ENCODE measurements around the gene SELL.

DNA sequence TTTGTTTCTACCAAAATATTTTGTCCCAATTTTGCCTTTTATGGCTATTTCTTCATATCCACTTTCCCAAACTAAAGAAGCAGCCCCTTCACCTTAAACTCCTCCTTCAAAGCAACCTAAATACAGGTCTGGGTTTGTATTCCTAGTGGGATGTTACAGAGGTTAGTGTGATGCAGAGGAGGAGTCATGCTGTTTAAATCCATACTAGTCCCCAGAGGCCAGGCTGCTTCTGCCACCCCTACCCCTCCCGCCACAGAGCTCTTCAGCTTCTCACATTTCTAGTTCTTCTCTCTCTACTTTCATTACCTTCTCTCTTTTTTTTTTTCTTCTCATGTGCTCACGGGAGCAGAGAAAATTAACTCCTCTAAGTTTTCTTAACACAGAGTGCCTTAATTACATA, 29.3 kb downstream of the SELL start:
- TF ChIP-seq, protein P1, sequence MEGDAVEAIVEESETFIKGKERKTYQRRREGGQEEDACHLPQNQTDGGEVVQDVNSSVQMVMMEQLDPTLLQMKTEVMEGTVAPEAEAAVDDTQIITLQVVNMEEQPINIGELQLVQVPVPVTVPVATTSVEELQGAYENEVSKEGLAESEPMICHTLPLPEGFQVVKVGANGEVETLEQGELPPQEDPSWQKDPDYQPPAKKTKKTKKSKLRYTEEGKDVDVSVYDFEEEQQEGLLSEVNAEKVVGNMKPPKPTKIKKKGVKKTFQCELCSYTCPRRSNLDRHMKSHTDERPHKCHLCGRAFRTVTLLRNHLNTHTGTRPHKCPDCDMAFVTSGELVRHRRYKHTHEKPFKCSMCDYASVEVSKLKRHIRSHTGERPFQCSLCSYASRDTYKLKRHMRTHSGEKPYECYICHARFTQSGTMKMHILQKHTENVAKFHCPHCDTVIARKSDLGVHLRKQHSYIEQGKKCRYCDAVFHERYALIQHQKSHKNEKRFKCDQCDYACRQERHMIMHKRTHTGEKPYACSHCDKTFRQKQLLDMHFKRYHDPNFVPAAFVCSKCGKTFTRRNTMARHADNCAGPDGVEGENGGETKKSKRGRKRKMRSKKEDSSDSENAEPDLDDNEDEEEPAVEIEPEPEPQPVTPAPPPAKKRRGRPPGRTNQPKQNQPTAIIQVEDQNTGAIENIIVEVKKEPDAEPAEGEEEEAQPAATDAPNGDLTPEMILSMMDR (IDR thresholded peaks at IDR 0.05): no peak
- no peak for TF ChIP-seq POLR2A (IDR thresholded peaks at IDR 0.05)

All from heart left ventricle (tissue), 13 donors.